GM06990 (cell line): ENCODE measurements around the gene AXIN1.

Experiments used
- DNase-seq: peaks from one replicate; pipeline ENCODE4 v3.0.0-alpha.2; 2011; ENCODE audit not compliant: insufficient read length; ENCODE audit errors: extremely low read depth
- H3K27me3 ChIP-seq: replicated peaks from 2 replicates; pipeline ENCODE4 v1.6.0; 2011; ENCODE audit warnings: low read length; ENCODE audit not compliant: control insufficient read depth, insufficient read depth
- H3K36me3 ChIP-seq: 2 replicates; pipeline ENCODE4 v1.5.1; 2011; ENCODE audit warnings: low read length; ENCODE audit not compliant: control insufficient read depth, insufficient read depth
- H3K4me3 ChIP-seq: replicated peaks from 2 replicates; pipeline ENCODE4 v1.5.1; 2011; ENCODE audit warnings: low read depth, mild to moderate bottlenecking, control low read depth, low read length
- TF ChIP-seq, protein P1 (sequence below): IDR thresholded peaks from 2 replicates; pipeline ENCODE4 v1.5.1; 2011; ENCODE audit warnings: low read length, control low read depth, mild to moderate bottlenecking, inconsistent platforms; ENCODE audit not compliant: insufficient read depth, poor library complexity, severe bottlenecking

AXIN1 gene

DNA sequence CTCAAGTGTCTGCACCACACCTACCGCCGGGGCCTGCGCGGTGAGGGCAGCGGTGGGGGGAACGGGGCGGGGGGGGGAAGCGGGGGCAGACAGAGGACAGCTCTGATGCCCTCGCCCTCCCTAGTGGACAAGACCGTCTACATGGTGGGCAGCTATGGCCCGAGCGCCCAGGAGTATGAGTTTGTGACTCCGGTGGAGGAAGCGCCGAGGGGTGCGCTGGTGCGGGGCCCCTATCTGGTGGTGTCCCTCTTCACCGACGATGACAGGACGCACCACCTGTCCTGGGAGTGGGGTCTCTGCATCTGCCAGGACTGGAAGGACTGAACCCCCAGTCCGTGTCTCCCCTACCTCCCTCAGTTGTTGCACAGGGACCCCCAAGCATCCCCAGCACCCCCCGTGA, 70.0 kb downstream of the AXIN1 start:
- no peak for DNase-seq
- Histone ChIP-seq H3K4me3 (no peak overlapping the region), H3K36me3 (peaks cover 1% of the 10 kb centered on the region), H3K27me3 (no peaks in the 10 kb centered on the region)
- TF ChIP-seq, protein P1, sequence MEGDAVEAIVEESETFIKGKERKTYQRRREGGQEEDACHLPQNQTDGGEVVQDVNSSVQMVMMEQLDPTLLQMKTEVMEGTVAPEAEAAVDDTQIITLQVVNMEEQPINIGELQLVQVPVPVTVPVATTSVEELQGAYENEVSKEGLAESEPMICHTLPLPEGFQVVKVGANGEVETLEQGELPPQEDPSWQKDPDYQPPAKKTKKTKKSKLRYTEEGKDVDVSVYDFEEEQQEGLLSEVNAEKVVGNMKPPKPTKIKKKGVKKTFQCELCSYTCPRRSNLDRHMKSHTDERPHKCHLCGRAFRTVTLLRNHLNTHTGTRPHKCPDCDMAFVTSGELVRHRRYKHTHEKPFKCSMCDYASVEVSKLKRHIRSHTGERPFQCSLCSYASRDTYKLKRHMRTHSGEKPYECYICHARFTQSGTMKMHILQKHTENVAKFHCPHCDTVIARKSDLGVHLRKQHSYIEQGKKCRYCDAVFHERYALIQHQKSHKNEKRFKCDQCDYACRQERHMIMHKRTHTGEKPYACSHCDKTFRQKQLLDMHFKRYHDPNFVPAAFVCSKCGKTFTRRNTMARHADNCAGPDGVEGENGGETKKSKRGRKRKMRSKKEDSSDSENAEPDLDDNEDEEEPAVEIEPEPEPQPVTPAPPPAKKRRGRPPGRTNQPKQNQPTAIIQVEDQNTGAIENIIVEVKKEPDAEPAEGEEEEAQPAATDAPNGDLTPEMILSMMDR: no peak

DNA sequence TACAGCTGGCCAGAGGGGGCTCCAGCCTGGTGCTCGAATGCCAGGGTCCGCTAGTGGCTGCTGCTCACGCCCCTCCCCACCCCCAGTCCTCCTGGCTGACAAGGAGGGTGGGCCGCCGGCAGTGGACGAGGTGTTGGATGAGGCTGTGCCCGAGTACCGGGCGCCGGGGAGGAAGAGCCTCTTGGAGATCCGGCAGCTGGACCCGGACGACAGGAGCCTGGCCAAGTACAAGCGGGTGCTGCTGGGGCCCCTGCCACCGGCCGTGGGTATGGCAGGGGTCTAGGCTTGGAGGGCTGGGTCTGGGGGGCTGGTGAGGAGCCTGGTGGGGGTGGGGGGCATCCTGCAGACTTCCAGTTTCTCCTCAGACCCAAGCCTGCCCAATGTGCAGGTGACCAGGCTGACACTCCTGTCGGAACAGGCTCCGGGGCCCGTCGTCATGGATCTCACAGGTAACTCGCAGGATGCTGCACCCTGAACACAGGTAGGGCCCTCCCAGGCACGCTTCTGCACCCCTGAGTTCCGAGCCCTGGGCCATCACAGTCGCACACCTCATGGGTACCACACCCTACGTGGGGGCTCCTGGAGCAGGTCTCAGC, 70.8 kb downstream of the AXIN1 start:
- Histone ChIP-seq H3K36me3 (no peaks in the 10 kb centered on the region), H3K4me3 (no peak overlapping the region), H3K27me3 (no peaks in the 10 kb centered on the region)
- TF ChIP-seq, protein P1: no peak
- DNase-seq: no peak

DNA sequence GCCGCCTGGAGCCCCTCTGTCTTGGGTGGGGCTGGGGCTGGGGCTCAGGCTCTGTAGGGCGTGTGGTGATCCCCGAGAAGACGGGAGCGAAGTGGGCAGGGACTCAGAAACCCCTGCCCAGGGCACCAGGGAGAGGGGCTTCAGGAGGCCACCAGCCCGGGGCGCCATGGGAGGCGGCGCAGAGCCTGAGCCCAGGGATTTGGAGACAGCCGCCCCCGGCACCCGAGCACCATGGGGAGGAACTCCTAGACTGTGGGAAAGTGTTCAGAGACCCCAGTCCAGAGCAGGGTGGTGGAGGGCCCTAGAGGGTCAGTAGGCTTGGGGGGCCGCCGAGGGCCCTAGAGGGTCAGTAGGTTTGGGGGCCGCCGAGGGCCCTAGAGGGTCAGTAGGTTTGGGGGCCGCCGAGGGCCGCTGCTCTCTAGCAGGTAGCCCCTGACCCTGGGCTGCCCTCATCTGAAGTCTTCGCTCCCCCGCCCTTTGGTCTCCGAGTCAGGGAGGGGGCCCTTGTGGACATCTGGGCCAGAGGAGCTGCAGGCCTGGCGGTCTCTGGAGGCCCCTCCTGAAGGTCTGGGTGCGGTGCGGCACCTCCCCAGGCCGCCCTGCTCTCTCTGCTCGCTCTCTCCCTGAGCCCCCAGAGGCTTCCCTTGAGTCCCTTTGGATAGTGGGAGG, 71.4 kb downstream of the AXIN1 start:
- DNase-seq: no peak
- Histone ChIP-seq H3K4me3 (no peak overlapping the region; the same call in 1 of the 2 replicates), H3K36me3 (no peaks in the 10 kb centered on the region), H3K27me3 (no peaks in the 10 kb centered on the region)
- TF ChIP-seq, protein P1: no peak

DNA sequence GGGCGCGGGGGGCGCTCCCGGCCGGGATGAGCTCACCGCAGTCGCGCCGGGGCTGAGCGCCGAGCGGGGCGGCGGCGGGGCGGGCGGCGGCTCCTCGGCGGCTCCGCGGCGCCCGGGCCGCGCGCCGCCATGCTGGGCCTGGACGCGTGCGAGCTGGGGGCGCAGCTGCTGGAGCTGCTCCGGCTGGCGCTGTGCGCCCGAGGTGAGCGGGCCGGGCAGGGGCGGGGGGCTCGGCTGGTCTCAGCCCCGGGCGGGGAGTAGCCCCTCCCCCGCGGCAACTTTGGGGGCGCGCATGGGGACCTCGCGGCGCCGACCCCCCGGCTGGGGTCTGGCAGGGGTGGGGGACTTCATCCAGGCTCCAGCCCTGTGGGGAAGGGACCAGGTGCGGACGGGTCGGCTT, 72.0 kb downstream of the AXIN1 start, which contains the start of gene ARHGDIG:
Gene ARHGDIG, plus strand, starts transcription at position 40 of the 400 bp plus-strand sequence. Its CDS starts 90 bp downstream, at position 130.
- Histone ChIP-seq H3K4me3 (no peak within 1 kb of the TSS; the same call in 1 of the 2 replicates), H3K36me3 (no peaks in the 10 kb centered on the region), H3K27me3 (no peaks in the 10 kb centered on the region)
- TF ChIP-seq, protein P1: no peak
- no peak for DNase-seq

DNA sequence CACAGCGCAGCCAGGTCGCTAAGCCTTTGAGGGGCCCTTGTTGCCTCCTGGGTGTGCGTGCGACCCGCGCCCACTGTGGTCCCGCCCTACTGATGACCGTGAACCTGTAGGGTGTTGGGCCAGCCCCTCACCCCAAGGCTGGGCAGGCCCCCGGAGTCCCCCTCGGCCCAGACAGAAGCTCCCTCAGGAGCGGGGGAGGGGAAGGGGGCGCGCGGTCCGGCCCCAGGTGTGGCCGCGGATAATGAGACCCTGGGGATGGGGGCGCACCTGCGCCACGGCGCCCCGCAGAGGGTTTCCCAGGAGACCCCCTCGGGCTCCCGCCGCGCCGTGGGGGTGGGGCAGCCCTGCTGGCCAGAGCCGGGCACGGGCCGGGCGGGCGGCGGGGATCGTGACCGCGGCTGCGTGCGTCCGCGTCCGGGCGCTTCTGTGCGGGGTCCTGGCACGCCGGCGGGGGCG, 72.5 kb downstream of the AXIN1 start:
- Histone ChIP-seq H3K27me3 (no peaks in the 10 kb centered on the region), H3K36me3 (no peaks in the 10 kb centered on the region), H3K4me3 (no peak overlapping the region)
- no peak for DNase-seq
- TF ChIP-seq, protein P1: no peak
